ENCODE results near the gene PCBP3.
A peak's percentile ranks its signal among the peaks of the same experiment; 100 is the strongest.
"Not testable (repeated sequence)": the region's sequence is repeated elsewhere in the genome, so short reads cannot be mapped to it uniquely, and the experiment has no call there.

The PCBP3 gene

DNA sequence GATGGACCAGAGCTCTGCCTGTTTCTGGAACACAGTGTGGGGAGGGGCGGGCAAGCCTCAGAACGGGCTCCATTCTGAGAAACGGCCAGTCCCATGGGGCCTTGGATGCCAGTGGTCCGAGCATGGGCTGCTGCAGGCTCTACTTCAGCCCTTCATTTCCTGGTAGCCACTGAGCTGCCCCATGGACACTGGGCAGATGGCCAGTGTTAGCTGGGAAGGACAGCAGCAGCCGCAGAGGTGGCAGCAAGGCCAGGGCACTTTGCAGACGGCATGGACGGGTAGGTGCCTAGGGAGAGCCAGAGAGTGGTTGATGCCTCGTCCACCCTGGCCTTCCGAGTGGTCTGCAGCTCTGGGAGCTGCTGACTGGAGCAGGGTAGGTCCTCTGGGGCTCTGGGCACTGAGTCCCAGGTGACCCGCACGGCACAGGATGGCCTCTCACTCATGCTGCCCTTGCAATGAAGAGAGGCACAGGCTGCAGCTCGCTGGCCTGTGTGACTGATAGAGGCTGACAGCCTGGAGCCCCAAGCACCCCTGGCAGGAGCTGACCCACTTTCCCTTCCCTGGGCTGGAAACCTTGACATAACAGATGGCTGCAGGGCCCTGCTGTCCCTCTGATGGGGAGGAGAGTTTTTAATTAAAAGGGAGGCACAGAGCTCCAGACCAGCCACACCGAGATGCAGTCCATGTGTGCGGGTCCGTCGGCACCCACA lies 250.4 kb downstream of the PCBP3 start:
- no peak for DNase-seq (ENCODE audit: low read depth)

DNA sequence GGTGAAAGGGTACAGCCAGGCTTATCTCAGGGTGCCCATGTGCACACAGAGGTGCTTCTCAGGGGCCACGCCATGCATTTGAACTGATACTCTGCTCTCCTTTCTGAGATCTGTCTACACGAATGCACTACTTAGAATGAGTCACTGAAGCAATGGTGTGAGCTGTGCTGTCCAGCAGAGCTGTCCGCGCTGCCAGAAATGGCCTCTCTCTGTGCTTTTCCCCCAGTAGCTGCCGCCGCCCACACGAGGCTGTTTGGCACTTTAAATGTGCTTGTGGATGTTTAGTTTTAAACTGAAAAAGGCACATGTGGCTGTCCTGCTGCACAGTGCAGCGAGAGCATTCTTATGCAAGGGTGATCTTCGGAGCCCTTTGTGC lies 250.9 kb downstream of the PCBP3 start:
- peak; percentile 49 for DNase-seq (ENCODE audit: low read depth)

DNA sequence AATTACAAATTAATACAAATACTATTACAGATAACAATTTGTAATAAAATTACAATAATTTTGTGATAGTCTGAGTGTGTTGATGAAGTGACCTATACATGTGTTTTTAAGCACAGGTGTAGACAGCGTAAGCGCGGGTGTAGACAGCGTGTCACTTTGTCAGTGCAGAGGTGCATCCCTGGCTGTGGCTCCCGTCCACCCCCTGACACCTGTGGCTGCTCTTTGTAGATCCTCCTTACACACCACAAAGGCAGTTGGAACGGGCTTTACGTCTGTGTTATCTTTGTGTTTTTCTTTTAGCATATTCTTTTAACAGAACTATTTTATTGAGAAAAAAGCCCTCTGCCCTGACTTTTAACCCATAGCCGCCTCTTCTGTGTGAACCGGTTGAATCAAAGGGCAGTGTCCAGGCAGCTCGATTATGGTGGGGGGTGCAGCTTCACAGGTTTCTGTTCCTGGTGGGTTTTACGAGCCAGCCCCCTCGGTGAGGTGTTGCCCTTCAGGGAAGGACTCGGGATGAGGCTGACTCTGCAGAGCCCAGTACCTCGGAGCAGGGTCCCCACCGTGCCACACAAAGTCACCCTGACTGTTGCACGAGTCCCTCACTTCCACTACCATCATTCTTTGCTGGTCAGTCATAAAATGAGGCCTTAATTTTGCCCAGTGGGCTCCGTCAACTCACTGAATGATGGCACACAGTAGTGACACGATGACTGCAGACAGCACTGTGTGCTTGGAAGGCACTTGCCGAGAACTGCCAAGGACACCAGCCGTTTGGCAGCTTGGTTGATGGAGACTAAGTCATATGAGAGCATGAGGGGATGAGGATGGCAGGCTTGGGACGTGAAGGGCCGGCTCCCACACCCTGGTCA lies 251.6 kb downstream of the PCBP3 start:
- DNase-seq (ENCODE audit: low read depth), result no peak

GRCh38 chr21:45895778-45896370 lies 252.3 kb downstream of the PCBP3 start:
- DNase-seq (ENCODE audit: low read depth), result no peak

DNA sequence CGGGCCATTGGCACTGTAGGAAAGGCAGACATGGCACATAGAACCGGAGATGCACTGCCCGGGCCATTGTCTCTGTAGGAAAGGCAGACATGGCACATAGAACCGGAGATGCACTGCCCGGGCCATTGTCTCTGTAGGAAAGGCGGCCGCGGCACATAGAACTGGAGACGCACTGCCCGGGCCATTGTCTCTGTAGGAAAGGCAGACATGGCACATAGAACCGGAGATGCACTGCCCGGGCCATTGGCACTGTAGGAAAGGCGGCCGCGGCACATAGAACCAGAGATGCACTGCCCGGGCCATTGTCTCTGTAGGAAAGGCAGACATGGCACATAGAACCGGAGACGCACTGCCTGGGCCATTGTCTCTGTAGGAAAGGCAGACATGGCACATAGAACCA lies 252.9 kb downstream of the PCBP3 start:
- not testable (repeated sequence) for DNase-seq (ENCODE audit: low read depth)

DNA sequence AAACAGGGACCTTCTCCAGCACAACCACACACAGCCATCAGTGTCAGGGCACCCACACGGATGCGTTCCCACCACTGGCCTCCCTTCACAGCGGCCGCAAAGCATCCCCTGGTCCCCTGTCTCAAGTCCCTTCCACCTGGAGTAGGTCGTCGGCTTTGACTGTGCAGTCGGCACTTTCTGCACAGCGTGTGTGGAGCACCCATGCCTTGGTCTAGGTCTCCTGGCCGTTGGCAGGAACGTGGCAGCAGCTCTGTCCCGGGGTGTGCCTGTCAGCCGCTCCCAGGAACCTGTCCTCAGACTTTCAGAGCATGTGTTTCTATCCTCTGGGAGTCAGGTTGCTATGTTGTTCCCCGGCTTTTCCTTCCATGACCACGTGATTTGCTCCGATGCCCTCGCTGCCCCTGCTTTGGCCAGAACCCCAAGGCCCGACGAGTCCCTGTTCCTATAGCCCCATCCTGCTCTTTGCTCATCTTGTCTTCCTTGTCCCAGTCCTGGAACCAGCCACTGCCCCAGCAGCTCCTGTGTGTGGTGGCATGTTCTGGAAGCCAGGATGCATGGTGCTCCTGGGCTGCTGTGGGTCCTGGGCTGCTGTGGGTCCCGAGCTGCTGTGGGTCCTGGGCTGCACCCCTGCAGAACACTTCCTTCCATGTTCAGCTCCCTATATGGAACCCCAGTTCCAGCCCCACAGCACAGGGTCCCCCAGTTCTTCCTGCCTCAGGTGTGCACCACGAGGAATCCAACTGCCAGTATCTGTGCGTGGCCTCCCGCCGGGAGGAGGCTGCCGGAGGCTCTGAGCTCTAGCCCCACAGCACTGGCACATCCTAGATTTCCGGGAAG lies 253.9 kb downstream of the PCBP3 start:
- no peak for DNase-seq (ENCODE audit: low read depth)

DNA sequence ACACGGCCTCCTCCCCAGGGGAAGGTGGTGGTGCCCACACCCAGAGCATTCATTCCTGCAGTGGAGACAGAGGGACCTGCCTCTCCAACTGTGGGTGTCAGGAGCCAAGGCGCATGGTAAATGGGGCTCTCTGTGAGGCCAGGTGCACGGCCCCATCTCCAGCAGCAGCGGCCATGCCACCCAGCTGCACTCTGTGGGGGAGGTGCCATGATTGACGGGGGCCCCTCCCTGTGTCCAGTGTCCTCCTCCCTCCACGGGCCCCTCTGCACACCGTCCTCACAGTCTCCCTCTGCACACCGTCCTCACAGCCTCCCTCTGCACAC lies 254.5 kb downstream of the PCBP3 start:
- no peak for DNase-seq (ENCODE audit: low read depth)

- no peak for DNase-seq (ENCODE audit: low read depth)
Observed at GRCh38 chr21:45898781-45899180, 255.3 kb downstream of the PCBP3 start.

DNA sequence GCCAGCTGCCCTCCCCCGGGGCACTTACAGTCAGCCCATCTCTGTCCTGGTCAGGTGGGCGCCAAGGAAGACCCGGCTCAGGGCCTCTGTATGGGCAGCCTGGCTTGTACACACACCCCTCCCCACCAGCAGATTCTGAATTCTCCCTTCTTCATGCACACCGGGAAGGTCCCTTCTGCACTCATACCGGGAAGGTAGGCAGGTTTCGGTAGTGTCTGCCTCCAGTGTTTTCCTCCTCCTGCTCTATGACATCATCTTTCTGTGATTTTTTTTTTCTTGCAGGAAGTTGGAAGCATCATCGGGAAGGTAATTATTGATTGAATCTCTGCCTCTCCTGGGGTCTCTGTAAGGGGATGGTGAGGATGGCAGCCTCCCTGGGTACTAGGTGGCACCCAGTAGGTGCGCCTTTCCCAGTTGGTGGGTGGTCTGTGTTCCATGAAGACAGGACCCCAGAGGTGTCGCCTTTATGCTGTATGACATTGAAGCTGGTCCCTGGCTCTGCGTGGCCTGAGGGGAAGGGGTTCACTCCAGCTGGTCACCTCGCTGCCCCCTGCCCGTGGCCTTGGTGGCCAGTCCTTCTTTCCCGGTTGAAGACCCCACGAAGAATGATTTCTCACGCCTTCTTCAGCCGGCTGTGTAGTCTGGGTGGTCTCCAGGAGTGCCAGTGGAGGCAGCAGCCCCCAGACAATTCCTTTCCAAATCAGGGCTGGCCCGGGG lies 255.9 kb downstream of the PCBP3 start:
- no peak for DNase-seq (ENCODE audit: low read depth)

- no peak for DNase-seq (ENCODE audit: low read depth)
Observed at GRCh38 chr21:45900034-45900868, 256.7 kb downstream of the PCBP3 start.

DNA sequence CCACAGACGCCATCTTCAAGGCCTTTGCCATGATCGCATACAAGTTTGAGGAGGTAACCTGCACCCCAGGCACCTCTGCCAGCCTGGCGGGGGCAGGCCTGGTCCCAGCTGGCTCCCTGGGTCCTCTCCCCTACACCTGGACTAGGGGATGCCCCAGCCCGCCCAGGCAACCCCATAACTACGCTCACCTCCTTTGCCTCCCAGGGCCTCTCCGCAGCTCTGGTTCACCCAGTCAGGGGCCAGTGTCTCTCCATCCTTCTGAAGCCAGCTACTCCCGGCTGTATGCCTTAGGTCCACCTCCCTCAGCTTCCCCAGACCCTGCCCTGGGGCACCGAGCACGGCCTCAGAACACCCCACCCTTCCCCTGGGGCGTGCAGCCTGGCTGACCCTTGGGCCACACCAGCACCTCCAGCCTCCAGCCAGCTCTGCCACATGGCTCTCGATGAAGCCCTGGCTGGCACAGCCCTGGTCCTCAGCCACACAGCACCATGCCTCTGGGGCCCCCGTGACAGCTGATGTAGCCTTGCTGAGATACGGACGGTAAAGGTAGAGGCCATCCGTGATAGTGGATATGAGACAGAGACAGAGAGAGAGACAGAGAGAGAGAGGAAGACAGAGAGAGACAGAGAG lies 257.7 kb downstream of the PCBP3 start:
- no peak for DNase-seq (ENCODE audit: low read depth)

DNA sequence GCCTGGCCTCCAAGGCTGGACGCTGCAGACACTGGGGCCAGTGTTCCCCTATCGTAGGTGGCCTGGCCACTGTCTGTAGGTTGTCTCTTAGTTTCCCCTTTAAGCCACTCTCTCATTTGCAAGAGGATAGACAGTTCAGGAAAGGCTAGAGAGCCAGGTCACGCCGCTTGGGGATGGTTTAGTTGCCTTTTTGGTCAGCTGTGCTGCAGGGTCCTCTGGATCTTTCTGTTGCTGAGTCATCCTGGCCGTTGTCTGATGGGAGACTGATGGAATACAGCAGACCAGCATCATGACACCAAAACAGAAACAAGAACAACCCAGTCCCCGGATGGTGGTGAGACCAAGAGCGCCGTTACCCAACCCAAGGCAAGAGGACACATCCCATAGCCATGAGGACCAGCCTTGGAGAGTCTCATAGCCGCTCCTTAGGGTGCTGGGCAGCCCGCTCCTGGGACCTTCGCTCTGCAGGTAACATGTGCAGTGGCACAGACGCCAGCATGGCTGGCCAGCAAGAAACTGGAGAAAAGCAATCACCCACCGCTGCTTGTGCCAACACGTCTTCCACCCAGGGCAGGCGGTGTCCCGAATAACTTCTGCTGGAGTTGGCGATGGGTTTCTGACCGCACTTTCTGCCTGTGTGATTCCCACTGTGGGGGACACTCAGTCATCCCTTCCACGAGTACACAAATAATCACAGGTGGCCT lies 258.9 kb downstream of the PCBP3 start:
- no peak for DNase-seq (ENCODE audit: low read depth)

- no peak for DNase-seq (ENCODE audit: low read depth)
Observed at GRCh38 chr21:45905196-45905595, 261.7 kb downstream of the PCBP3 start.

DNA sequence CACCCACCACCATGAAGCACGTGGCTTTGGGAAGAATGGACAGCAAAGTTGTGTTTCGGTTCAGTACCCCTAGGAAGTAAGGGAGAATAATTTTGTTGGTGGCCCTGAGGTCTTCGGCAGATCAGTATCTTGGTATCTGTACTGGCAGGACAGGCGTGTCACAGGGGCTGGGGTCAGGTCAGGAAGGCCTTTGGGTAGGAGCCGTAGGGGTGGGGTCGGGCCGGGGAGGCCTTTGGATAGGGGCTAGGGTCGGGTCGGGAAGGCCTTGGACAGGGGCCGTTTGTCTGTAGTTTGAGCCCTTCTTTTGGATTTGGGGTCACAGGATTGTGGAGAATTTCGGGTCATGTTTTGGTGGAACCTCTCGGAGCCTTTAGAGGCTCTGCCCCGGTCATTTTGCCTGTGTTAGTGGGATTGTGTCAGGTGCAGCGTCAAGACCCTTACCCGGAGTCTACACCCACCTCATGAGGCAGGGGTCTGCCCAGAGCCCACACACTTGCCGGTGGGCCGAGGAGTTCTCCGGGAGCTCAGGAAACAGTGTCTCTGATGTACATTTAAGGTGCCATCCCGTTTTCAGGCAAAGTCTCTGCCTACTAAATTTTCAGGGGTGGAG lies 262.8 kb downstream of the PCBP3 start:
- no peak for DNase-seq (ENCODE audit: low read depth)

GRCh38 chr21:45906859-45907258 lies 263.3 kb downstream of the PCBP3 start:
- DNase-seq (ENCODE audit: low read depth), result no peak

GRCh38 chr21:45908536-45909237 lies 265.2 kb downstream of the PCBP3 start:
- DNase-seq (ENCODE audit: low read depth), result no peak

DNA sequence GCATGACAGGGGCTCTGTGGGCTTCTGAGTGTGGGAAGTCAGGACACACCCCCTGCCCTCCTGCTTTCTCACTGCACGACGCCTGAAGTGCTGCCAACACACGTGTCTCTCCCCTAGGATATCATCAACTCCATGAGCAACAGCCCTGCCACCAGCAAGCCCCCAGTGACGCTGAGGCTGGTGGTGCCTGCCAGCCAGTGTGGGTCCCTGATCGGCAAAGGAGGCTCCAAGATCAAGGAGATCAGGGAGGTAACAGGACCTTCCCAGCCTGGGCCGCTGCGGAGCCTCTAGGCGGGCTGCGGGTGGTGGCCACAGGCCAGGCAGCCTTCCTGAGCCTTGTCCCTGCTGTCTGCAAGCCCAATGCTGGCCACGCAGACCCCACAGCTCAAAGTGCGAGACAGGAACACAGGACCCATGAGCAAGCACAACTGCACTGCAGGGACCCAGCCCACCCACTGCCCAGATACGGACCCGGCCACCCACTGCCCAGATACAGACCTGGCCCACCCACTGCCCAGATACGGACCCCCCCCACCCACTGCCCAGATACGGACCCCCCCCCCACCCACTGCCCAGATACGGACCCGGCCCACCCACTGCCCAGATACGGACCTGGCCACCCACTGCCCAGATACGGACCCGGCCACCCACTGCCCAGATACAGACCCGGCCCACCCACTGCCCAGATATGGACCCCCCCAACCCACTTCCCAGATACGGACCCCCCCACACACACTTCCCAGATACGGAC lies 265.9 kb downstream of the PCBP3 start:
- DNase-seq (ENCODE audit: low read depth), result no peak

DNA sequence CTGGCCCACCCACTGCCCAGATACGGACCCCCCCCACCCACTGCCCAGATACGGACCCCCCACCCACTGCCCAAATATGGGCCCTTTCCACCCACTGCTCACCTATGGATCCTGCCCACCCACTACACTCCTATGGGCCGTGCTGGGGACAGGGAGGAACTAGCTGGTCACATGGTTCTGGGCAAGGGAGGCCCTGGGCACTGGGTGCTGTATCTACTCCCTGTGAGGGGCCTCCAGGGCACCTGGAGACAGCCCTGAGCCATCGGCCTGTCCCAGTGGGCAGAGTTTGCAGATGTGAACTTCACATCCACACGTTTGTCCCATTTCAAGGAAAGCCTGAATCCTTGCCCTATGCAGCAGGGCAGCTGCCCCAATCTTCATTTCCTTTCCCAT lies 266.6 kb downstream of the PCBP3 start:
- DNase-seq (ENCODE audit: low read depth), result no peak
